HepG2 (cell line): ENCODE measurements around the gene CDV3. TPM values are rescaled to one million over a fixed set of nuclear protein-coding genes. Genes with fewer than 3 reads are reported as not detected.

Source experiments
- ATAC-seq: fragments of 200-7000 bp; cut with Tn5 transposase; 3 replicates; pipeline ENCODE4 v1.9.1; 2020; ENCODE audit warnings: mild to moderate bottlenecking, moderate library complexity
- BruUV-seq: library from RNA; stranded (reverse); fragments of 400-500 nt; replicated peaks from 2 replicates; lab custom pipeline; 2021; lab: Mats Ljungman, UMichigan
- CTCF ChIA-PET: fragments of 300-600 bp; formaldehyde crosslinking; extraction: SDS; loops from one replicate; lab custom pipeline; 2021; ENCODE audit warnings: low total read pairs, inconsistent platforms, low intra/inter-chr PET ratio; lab: Yijun Ruan, JAX
- POLR2A ChIA-PET: fragments of 350-600 bp; sonication (Branson Sonifier 250); formaldehyde crosslinking; loops from one replicate; lab custom pipeline; 2020; ENCODE audit warnings: antibody characterized with exemption, inconsistent platforms; lab: Yijun Ruan, JAX
- DNase-seq: peaks from one replicate; pipeline ENCODE4 v3.0.0-alpha.2; 2015; ENCODE audit warnings: low spot score
- FAIRE-seq: peaks from 3 replicates; lab custom pipeline; 2011; peaks lifted over from hg19 to GRCh38; lab: Jason Lieb, UNC
- H2AFZ ChIP-seq: one replicate; pipeline ENCODE4 v1.6.1; 2011; ENCODE audit warnings: low read length, inconsistent platforms
- H3K27ac ChIP-seq: fragments of 300-600 bp; 3 replicates; pipeline ENCODE4 v1.8.0; 2011; ENCODE audit warnings: mixed run types, mild to moderate bottlenecking, mixed read lengths, low read length, inconsistent platforms; ENCODE audit not compliant: insufficient read depth; ENCODE audit errors: extremely low read length
- H3K27me3 ChIP-seq, 2 experiments: fragments of 200-600 bp in 1 of 2; 2 replicates in 1 of 2; 3 replicates in 1 of 2; pipeline versions ENCODE4 v1.6.0 to v1.8.0; 2011; ENCODE audit warnings: low read length in 2 of 2, mild to moderate bottlenecking in 2 of 2, moderate library complexity in 2 of 2, inconsistent platforms in 1 of 2; ENCODE audit not compliant: insufficient read depth in 2 of 2, control insufficient read depth in 1 of 2
- H3K36me3 ChIP-seq, 2 experiments: fragments of 200-600 bp in 1 of 2; replicated peaks in 1 of 2; 2 replicates in 1 of 2; 3 replicates in 1 of 2; pipeline versions ENCODE4 v1.5.1 to v1.8.0; 2011; ENCODE audit warnings: low read length in 2 of 2, inconsistent platforms in 1 of 2; ENCODE audit not compliant: insufficient read depth in 2 of 2, control insufficient read depth in 1 of 2
- H3K4me1 ChIP-seq: 2 replicates; pipeline ENCODE4 v1.5.1; 2012; ENCODE audit warnings: low read length, inconsistent platforms; ENCODE audit not compliant: insufficient read depth
- H3K4me2 ChIP-seq: 2 replicates; pipeline ENCODE4 v1.6.0; 2011; ENCODE audit warnings: low read depth, low read length, inconsistent platforms
- H3K4me3 ChIP-seq, 3 experiments: fragments of 200-600 bp in 1 of 3; sonication (generic), shearing (Covaris generic) in 1 of 3; replicated peaks in 1 of 3; 2 replicates each; pipeline ENCODE4 v1.5.1; 2011 to 2016; ENCODE audit warnings: low read length in 3 of 3, inconsistent platforms in 2 of 3, low read depth in 2 of 3, mild to moderate bottlenecking in 2 of 3, control low read depth in 1 of 3, mixed read lengths in 1 of 3; ENCODE audit not compliant: insufficient read depth in 1 of 3
- H3K79me2 ChIP-seq: one replicate; pipeline ENCODE4 v1.6.1; 2011; ENCODE audit warnings: low read length, inconsistent platforms; ENCODE audit not compliant: insufficient read depth
- H3K9ac ChIP-seq: 2 replicates; pipeline ENCODE4 v1.6.0; 2011; ENCODE audit warnings: mild to moderate bottlenecking, low read depth, low read length, inconsistent platforms; ENCODE audit not compliant: insufficient read depth
- H3K9me3 ChIP-seq: 2 replicates; pipeline ENCODE4 v1.5.1; 2012; ENCODE audit warnings: mild to moderate bottlenecking, low read length
- H4K20me1 ChIP-seq: 2 replicates; pipeline ENCODE4 v1.6.0; 2011; ENCODE audit warnings: inconsistent platforms, mild to moderate bottlenecking, low read length, moderate library complexity; ENCODE audit not compliant: insufficient read depth
- ARNTL ChIP-seq: sonication (generic); formaldehyde crosslinking; IDR thresholded peaks from 2 replicates; pipeline ENCODE4 v1.4.0; 2020; ENCODE audit warnings: mild to moderate bottlenecking, missing genetic modification reagents
- E2F5 ChIP-seq: sonication (generic); formaldehyde crosslinking; conservative IDR thresholded peaks from 2 replicates; pipeline ENCODE4 v1.4.0; 2020; ENCODE audit warnings: missing genetic modification reagents
- FOXO1 ChIP-seq: sonication (generic); formaldehyde crosslinking; IDR thresholded peaks from 2 replicates; pipeline ENCODE4 v1.4.0; 2020; ENCODE audit warnings: missing genetic modification reagents
- MTF2 ChIP-seq: sonication (generic); formaldehyde crosslinking; IDR thresholded peaks from 2 replicates; pipeline ENCODE4 v1.5.0; 2020; ENCODE audit warnings: missing genetic modification reagents, borderline replicate concordance
- SP140L ChIP-seq: sonication (generic); formaldehyde crosslinking; IDR thresholded peaks from 2 replicates; pipeline ENCODE4 v1.4.0; 2020; ENCODE audit warnings: missing genetic modification reagents, borderline replicate concordance
- TARDBP ChIP-seq: sonication (generic); formaldehyde crosslinking; IDR thresholded peaks from 2 replicates; pipeline ENCODE4 v1.8.0; 2022; ENCODE audit warnings: mild to moderate bottlenecking, missing genetic modification reagents
- TCF7 ChIP-seq: sonication (generic); IDR thresholded peaks from 2 replicates; pipeline ENCODE4 v1.6.1; 2016; ENCODE audit warnings: antibody characterized with exemption, low read depth
- WGBS: methylation state at CpG from one replicate; pipeline ENCODE4 v1.1.6; 2017; ENCODE audit warnings: low lambda C conversion rate; 5-methylcytosine and 5-hydroxymethylcytosine counted together
- in situ Hi-C: cut with HindIII; loops from 2 replicates; pipeline ENCODE4 v1.10.0; 2017; ENCODE audit warnings: low pct_unique_long_range_greater_than_20kb; ENCODE audit not compliant: extremely low pct_ligation_motif_present
- intact Hi-C: fragments of 100-400 bp; cut with micrococcal nuclease; formaldehyde crosslinking; loops from one replicate; pipeline ENCODE4 v1.10.0; 2022; ENCODE audit not compliant: unreplicated experiment
- polyA plus RNA-seq, 8 experiments: library from polyadenylated mRNA; depleted of rRNA in 3 of 8; stranded (reverse) in 7 of 8; unstranded in 1 of 8; fragments of >200 nt; fragmentation: Illumina TruSeq in 4 of 8; extraction: Trizol in 4 of 8; gene quantifications; 2 replicates each; pipeline versions ENCODE4 v1.2.1 to v1.2.3, GENCODE V29; 2011 to 2016; ENCODE audit warnings: low read depth in 4 of 8, missing spikeins in 1 of 8, mixed read lengths in 1 of 8; ENCODE audit not compliant: insufficient read depth in 1 of 8
- total RNA-seq, 5 experiments: library from RNA; depleted of rRNA; stranded (reverse); fragments of >200 nt; fragmentation: Illumina TruSeq; extraction: Trizol; gene quantifications; 2 replicates each; pipeline ENCODE4 v1.2.3, GENCODE V29; 2016; ENCODE audit warnings: low read depth in 1 of 5
- TF ChIP-seq, protein P1 (sequence below): sonication (generic); formaldehyde crosslinking; IDR thresholded peaks from 2 replicates; pipeline ENCODE4 v1.5.1; 2020; ENCODE audit warnings: mild to moderate bottlenecking, missing genetic modification reagents
- TF ChIP-seq, protein P2 (sequence below): sonication (generic); formaldehyde crosslinking; IDR thresholded peaks from 2 replicates; pipeline ENCODE4 v1.5.1; 2020; ENCODE audit warnings: missing genetic modification reagents, mild to moderate bottlenecking, borderline replicate concordance
- TF ChIP-seq, protein P3 (sequence below): sonication (generic); formaldehyde crosslinking; IDR thresholded peaks from 2 replicates; pipeline ENCODE4 v1.8.1; 2023; ENCODE audit warnings: missing genetic modification reagents, inconsistent platforms, borderline replicate concordance

The CDV3 gene
- total and polyA plus RNA-seq, 2 of the 13 experiments (the other 11 are each of a cell fraction or from before 2014, with no cell fraction given), result 46.6 to 145 TPM

DNA sequence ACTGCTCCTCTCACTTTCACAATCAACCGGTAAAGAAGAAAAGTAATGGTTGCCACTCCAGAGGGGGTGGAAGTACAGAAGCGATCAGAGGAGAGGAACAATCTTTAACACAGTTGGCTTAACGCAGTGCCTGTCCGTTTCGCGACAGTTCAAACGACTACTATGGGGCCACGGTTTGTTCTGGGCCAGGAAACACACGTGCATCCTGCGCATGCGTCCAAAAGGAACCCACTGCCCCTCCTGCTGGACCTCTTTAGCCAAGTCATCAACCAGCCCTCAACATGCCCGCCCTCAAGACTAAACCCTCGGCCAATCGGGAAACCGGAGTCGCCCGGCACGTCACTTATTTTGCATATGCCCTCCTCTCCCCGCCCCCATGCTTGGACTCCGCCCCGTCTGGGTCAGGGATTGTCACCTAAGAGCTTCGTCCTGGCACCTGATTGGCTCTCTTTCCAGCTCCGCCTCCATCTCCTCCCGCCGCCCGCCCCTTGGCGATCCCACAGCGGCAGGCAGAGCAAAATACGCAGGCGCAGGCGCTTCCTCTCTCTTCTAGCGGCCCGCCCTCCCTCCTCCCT lies 345 bp upstream of the CDV3 start:
- CTCF ChIA-PET, result no interaction called here
- no peaks in the 10 kb centered on the region for H3K27me3 ChIP-seq
- intact Hi-C loops, result loop anchor here (1.0 to 10.0 kb wide), 3 partner anchors 37 to 848 kb away; partner anchors contain the start of gene NPHP3
- peaks cover 33% of the 10 kb centered on the region for H3K79me2 ChIP-seq
- H3K27ac ChIP-seq, result peak overlapping the region; percentile 93
- peaks cover 0 to 13% of the 10 kb centered on the region in 2 experiments; a peak in 1 of 5 replicates for H3K36me3 ChIP-seq
- FAIRE-seq (peak; percentile 93), ATAC-seq (peak; percentile 90), DNase-seq (peak; percentile 99)
- H3K9ac ChIP-seq, result peak overlapping the region; percentile 91
- H3K4me3 ChIP-seq, result peak overlapping the region; percentile 63 to 92 (median 80); a peak in 5 of 6 replicates
- no TSS peak for BruUV-seq
- H4K20me1 ChIP-seq, result peaks cover 29% of the 10 kb centered on the region
- peak overlapping the region; percentile 84 for H3K4me2 ChIP-seq
- in situ Hi-C loops, result loop anchor here (5.0 to 10.0 kb wide), 2 partner anchors 81 to 108 kb away; no protein-coding TSS in a partner anchor
- WGBS, result 0% methylated on average over 21 of the region's 33 CpGs
- H3K4me1 ChIP-seq, result peaks cover 72% of the 10 kb centered on the region
- POLR2A ChIA-PET, result interaction anchor here (0.7 to 3.2 kb wide), 30 partner anchors 8 to 227 kb away, joined by 3 to 22 read pairs (median 4); partner anchors contain the start of gene TF
- H3K9me3 ChIP-seq, result no peaks in the 10 kb centered on the region
- peak overlapping the region; percentile 30 for H2AFZ ChIP-seq
- TF ChIP-seq TARDBP (CRISPR knock-in tag) (0 out of 2 replicates have a peak, but pooled peaks have one; percentile 32), SP140L (CRISPR knock-in tag) (no peak), MTF2 (CRISPR knock-in tag) (no peak), E2F5 (no peak), TCF7 (peak; percentile 47; the same call in 1 of the 2 replicates), ARNTL (CRISPR knock-in tag) (peak; percentile 89), FOXO1 (CRISPR knock-in tag) (no peak)
- TF ChIP-seq, protein P1, sequence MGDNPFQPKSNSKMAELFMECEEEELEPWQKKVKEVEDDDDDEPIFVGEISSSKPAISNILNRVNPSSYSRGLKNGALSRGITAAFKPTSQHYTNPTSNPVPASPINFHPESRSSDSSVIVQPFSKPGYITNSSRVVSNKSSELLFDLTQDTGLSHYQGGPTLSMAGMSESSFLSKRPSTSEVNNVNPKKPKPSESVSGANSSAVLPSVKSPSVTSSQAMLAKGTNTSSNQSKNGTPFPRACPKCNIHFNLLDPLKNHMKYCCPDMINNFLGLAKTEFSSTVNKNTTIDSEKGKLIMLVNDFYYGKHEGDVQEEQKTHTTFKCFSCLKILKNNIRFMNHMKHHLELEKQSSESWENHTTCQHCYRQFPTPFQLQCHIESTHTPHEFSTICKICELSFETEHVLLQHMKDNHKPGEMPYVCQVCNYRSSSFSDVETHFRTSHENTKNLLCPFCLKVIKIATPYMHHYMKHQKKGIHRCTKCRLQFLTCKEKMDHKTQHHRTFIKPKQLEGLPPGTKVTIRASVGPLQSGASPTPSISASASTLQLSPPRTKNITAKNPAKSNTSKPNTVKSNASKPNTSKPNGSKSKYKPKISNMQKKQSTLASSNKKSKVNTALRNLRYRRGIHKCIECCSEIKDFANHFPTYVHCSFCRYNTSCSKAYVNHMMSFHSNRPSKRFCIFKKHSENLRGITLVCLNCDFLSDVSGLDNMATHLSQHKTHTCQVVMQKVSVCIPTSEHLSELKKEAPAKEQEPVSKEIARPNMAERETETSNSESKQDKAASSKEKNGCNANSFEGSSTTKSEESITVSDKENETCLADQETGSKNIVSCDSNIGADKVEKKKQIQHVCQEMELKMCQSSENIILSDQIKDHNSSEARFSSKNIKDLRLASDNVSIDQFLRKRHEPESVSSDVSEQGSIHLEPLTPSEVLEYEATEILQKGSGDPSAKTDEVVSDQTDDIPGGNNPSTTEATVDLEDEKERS, result peak; percentile 50; the same call in 1 of the 2 replicates
- TF ChIP-seq, protein P2, sequence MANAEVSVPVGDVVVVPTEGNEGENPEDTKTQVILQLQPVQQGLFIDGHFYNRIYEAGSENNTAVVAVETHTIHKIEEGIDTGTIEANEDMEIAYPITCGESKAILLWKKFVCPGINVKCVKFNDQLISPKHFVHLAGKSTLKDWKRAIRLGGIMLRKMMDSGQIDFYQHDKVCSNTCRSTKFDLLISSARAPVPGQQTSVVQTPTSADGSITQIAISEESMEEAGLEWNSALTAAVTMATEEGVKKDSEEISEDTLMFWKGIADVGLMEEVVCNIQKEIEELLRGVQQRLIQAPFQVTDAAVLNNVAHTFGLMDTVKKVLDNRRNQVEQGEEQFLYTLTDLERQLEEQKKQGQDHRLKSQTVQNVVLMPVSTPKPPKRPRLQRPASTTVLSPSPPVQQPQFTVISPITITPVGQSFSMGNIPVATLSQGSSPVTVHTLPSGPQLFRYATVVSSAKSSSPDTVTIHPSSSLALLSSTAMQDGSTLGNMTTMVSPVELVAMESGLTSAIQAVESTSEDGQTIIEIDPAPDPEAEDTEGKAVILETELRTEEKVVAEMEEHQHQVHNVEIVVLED (CRISPR knock-in tag), result peak; percentile 35; the same call in 1 of the 2 replicates
- TF ChIP-seq, protein P3, sequence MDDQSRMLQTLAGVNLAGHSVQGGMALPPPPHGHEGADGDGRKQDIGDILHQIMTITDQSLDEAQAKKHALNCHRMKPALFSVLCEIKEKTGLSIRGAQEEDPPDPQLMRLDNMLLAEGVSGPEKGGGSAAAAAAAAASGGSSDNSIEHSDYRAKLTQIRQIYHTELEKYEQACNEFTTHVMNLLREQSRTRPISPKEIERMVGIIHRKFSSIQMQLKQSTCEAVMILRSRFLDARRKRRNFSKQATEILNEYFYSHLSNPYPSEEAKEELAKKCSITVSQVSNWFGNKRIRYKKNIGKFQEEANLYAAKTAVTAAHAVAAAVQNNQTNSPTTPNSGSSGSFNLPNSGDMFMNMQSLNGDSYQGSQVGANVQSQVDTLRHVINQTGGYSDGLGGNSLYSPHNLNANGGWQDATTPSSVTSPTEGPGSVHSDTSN, result no peak
